ENCODE measurements around the gene THSD7B. TPM values are rescaled to one million over a fixed set of nuclear protein-coding genes. Genes with fewer than 3 reads are reported as not detected.
A peak's percentile ranks its signal among the peaks of the same experiment; 100 is the strongest.
"Not testable (repeated sequence)": the region's sequence is repeated elsewhere in the genome, so short reads cannot be mapped to it uniquely, and the experiment has no call there.

THSD7B gene
- total RNA-seq, 1 donor from 2014 or later = 0.81 TPM

DNA sequence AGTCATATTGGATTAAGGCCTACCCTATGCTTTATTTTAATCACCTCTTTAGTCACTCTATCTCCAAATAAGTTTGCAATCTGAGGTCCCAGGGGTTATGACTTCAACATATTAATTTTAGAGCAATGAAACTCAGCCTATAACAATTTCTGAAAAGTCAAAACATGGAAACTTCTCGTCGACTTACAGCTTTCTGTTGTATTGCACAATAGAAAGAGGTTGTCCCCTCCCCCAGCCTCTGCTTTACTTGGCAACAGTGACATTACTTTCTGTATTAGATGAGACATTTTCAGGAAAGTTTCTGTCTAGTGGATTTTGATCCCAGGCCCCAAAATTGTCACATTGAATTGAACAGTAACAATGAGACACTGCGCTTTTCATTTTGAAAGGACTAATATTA lies 326.4 kb downstream of the THSD7B start:
- no peak overlapping the region for H3K4me3 ChIP-seq (ENCODE audit: low read depth, low read length)
- TF ChIP-seq, protein P1, sequence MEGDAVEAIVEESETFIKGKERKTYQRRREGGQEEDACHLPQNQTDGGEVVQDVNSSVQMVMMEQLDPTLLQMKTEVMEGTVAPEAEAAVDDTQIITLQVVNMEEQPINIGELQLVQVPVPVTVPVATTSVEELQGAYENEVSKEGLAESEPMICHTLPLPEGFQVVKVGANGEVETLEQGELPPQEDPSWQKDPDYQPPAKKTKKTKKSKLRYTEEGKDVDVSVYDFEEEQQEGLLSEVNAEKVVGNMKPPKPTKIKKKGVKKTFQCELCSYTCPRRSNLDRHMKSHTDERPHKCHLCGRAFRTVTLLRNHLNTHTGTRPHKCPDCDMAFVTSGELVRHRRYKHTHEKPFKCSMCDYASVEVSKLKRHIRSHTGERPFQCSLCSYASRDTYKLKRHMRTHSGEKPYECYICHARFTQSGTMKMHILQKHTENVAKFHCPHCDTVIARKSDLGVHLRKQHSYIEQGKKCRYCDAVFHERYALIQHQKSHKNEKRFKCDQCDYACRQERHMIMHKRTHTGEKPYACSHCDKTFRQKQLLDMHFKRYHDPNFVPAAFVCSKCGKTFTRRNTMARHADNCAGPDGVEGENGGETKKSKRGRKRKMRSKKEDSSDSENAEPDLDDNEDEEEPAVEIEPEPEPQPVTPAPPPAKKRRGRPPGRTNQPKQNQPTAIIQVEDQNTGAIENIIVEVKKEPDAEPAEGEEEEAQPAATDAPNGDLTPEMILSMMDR (conservative IDR thresholded peaks at IDR 0.05; ENCODE audit: low read depth, low read length) = no peak
- DNase-seq (ENCODE audit: low read depth) = no peak

DNA sequence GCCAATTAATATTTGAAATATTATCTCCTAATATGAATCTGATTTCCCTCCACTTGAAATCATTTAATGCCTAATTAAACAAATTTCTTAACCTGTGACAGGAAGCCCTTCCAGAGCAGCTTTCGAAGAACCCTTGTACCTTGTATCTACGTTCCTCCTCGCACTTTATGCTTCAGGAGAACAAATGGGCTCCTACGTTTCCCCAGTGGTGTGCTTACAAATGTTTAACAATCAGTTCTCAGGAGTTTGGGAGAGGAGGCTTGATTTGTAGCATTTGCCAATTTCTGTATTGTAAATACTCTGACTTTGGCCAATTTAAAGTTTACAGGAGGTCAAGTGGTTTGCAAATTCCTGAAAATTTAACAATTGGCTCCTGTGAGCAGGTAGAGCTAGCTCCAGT lies 327.8 kb downstream of the THSD7B start:
- DNase-seq (ENCODE audit: low read depth) = no peak
- H3K4me3 ChIP-seq (ENCODE audit: low read depth, low read length) = no peak overlapping the region
- TF ChIP-seq, protein P1 (conservative IDR thresholded peaks at IDR 0.05; ENCODE audit: low read depth, low read length) = no peak

DNA sequence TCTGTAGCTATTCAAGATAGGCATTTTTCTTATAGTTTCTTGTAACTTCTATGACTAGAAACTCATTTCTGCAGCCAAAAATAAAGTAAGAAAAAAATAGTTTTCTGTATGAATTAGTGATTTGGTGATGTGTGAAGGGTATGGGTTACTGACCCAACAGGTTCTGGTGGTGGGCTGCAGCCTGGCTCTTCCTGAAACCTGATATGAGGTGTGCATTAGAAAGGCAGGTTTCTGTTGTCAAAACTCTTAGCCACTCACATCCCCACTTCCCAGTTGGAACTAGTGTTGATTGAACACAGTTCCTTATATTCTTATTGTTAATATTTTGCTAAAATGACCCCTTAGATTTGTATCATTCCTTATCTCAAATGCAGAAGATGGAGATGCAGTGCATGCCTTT lies 330.8 kb downstream of the THSD7B start:
- TF ChIP-seq, protein P1 (conservative IDR thresholded peaks at IDR 0.05; ENCODE audit: low read depth, low read length) = no peak

DNA sequence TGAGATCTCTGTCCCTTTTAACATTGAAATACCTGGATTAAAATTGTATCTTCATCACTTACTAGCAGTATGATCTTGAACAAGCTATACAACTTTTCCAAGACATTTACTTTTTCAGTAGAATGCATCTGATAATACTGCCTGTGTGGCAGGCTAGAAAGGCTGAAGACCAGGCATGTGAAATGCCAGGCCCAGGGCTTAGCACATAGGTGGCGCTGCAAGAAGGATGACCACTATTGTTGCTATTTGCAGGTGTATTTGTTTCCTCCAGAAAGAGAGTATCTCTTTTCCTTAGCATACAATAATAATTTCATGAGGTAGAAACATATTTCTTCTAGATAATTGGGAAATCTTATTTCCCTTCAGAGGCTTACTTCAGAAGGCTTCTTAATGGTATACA lies 331.3 kb downstream of the THSD7B start:
- no peak for DNase-seq (ENCODE audit: low read depth)
- TF ChIP-seq, protein P1 (conservative IDR thresholded peaks at IDR 0.05; ENCODE audit: low read depth, low read length) = peak; percentile 66
- H3K4me3 ChIP-seq (ENCODE audit: low read depth, low read length) = no peak overlapping the region

More for the DNA sequence above, 330.8 kb downstream of the THSD7B start:
- no peak overlapping the region for H3K4me3 ChIP-seq (ENCODE audit: low read depth, low read length)
- no peak for DNase-seq (ENCODE audit: low read depth)

DNA sequence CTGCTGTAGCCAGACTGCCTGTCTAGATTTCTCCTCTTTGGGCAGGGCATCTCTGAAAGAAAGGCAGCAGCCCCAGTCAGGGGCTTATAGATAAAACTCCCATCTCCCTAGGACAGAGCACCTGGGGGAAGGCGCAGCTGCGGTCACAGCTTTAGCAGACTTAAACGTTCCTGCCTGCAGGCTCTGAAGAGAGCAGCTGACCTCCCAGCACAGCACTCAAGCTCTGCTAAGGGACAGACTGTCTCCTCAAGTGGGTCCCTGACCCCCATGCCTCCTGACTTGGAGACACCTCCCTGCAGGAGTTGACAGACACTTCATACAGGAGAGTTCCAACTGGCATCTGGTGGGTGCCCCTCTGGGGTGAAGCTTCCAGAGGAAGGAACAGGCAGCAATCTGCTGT lies 336.5 kb downstream of the THSD7B start:
- not testable (repeated sequence) for H3K4me3 ChIP-seq (ENCODE audit: low read depth, low read length); DNase-seq (ENCODE audit: low read depth)

DNA sequence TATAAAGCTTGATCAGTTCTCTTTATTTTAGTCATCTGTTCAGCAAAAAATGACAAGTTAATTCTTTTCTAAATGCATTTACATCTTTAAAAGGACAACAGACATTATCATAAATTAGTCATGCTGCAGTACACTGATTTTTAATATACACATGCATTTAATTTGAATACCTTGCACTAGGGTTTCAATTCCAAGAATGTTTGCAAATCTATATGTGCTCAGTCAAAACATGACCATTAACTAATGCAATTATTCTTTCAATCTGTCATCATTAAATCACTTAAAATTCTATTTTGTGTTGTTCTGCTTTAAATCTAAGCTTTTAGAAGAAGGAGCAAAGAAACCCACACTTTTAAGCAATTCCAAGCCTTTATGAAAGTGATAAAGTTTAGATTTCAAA lies 342.6 kb downstream of the THSD7B start:
- TF ChIP-seq, protein P1 (conservative IDR thresholded peaks at IDR 0.05; ENCODE audit: low read depth, low read length) = no peak
- H3K4me3 ChIP-seq (ENCODE audit: low read depth, low read length) = no peak overlapping the region
- no peak for DNase-seq (ENCODE audit: low read depth)

DNA sequence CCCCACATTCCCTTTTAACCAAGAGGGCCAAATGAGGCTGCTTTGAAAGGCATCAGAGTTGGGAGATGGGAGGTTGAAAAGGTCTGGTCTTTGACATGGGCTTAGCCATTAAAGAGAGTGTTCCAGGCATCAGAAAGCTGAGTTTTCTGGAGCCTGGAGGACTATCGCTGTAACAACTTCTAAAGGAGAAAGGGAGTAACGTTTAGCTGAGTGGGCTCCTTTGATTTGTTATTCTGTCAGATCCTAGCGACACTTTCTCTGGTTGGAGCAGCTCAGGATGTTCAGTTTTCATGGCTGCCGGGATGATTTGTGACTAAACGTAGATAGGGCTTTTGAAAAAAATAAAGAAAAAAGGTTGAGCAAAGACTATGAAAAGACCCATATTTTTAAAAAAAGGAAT lies 346.6 kb downstream of the THSD7B start:
- H3K4me3 ChIP-seq (ENCODE audit: low read depth, low read length) = no peak overlapping the region
- no peak for DNase-seq (ENCODE audit: low read depth)

More for the DNA sequence above, 346.6 kb downstream of the THSD7B start:
- TF ChIP-seq, protein P1 (conservative IDR thresholded peaks at IDR 0.05; ENCODE audit: low read depth, low read length) = no peak
